HepG2 (cell line): ENCODE data around the gene TUT7. TPM values are rescaled to one million over a fixed set of nuclear protein-coding genes. Genes with fewer than 3 reads are reported as not detected.

Experiments
- ATAC-seq: fragments of 200-7000 bp; cut with Tn5 transposase; 3 replicates; pipeline ENCODE4 v1.9.1; 2020; ENCODE audit warnings: mild to moderate bottlenecking, moderate library complexity
- BruUV-seq: library from RNA; stranded (reverse); fragments of 400-500 nt; replicated peaks from 2 replicates; lab custom pipeline; 2021; lab: Mats Ljungman, UMichigan
- CTCF ChIA-PET: fragments of 300-600 bp; formaldehyde crosslinking; extraction: SDS; loops from one replicate; lab custom pipeline; 2021; ENCODE audit warnings: low total read pairs, inconsistent platforms, low intra/inter-chr PET ratio; lab: Yijun Ruan, JAX
- POLR2A ChIA-PET: fragments of 350-600 bp; sonication (Branson Sonifier 250); formaldehyde crosslinking; loops from one replicate; lab custom pipeline; 2020; ENCODE audit warnings: antibody characterized with exemption, inconsistent platforms; lab: Yijun Ruan, JAX
- DNase-seq: peaks from one replicate; pipeline ENCODE4 v3.0.0-alpha.2; 2015; ENCODE audit warnings: low spot score
- FAIRE-seq: peaks from 3 replicates; lab custom pipeline; 2011; peaks lifted over from hg19 to GRCh38; lab: Jason Lieb, UNC
- H2AFZ ChIP-seq: one replicate; pipeline ENCODE4 v1.6.1; 2011; ENCODE audit warnings: low read length, inconsistent platforms
- H3K27ac ChIP-seq: fragments of 300-600 bp; 3 replicates; pipeline ENCODE4 v1.8.0; 2011; ENCODE audit warnings: mixed run types, mild to moderate bottlenecking, mixed read lengths, low read length, inconsistent platforms; ENCODE audit not compliant: insufficient read depth; ENCODE audit errors: extremely low read length
- H3K27me3 ChIP-seq, 2 experiments: fragments of 200-600 bp in 1 of 2; 2 replicates in 1 of 2; 3 replicates in 1 of 2; pipeline versions ENCODE4 v1.6.0 to v1.8.0; 2011; ENCODE audit warnings: low read length in 2 of 2, mild to moderate bottlenecking in 2 of 2, moderate library complexity in 2 of 2, inconsistent platforms in 1 of 2; ENCODE audit not compliant: insufficient read depth in 2 of 2, control insufficient read depth in 1 of 2
- H3K36me3 ChIP-seq, 2 experiments: fragments of 200-600 bp in 1 of 2; replicated peaks in 1 of 2; 2 replicates in 1 of 2; 3 replicates in 1 of 2; pipeline versions ENCODE4 v1.5.1 to v1.8.0; 2011; ENCODE audit warnings: low read length in 2 of 2, inconsistent platforms in 1 of 2; ENCODE audit not compliant: insufficient read depth in 2 of 2, control insufficient read depth in 1 of 2
- H3K4me1 ChIP-seq: 2 replicates; pipeline ENCODE4 v1.5.1; 2012; ENCODE audit warnings: low read length, inconsistent platforms; ENCODE audit not compliant: insufficient read depth
- H3K4me2 ChIP-seq: 2 replicates; pipeline ENCODE4 v1.6.0; 2011; ENCODE audit warnings: low read depth, low read length, inconsistent platforms
- H3K4me3 ChIP-seq, 3 experiments: fragments of 200-600 bp in 1 of 3; sonication (generic), shearing (Covaris generic) in 1 of 3; replicated peaks in 1 of 3; 2 replicates each; pipeline ENCODE4 v1.5.1; 2011 to 2016; ENCODE audit warnings: low read length in 3 of 3, inconsistent platforms in 2 of 3, low read depth in 2 of 3, mild to moderate bottlenecking in 2 of 3, control low read depth in 1 of 3, mixed read lengths in 1 of 3; ENCODE audit not compliant: insufficient read depth in 1 of 3
- H3K79me2 ChIP-seq: one replicate; pipeline ENCODE4 v1.6.1; 2011; ENCODE audit warnings: low read length, inconsistent platforms; ENCODE audit not compliant: insufficient read depth
- H3K9ac ChIP-seq: 2 replicates; pipeline ENCODE4 v1.6.0; 2011; ENCODE audit warnings: mild to moderate bottlenecking, low read depth, low read length, inconsistent platforms; ENCODE audit not compliant: insufficient read depth
- H3K9me3 ChIP-seq: 2 replicates; pipeline ENCODE4 v1.5.1; 2012; ENCODE audit warnings: mild to moderate bottlenecking, low read length
- H4K20me1 ChIP-seq: 2 replicates; pipeline ENCODE4 v1.6.0; 2011; ENCODE audit warnings: inconsistent platforms, mild to moderate bottlenecking, low read length, moderate library complexity; ENCODE audit not compliant: insufficient read depth
- AGO2 ChIP-seq: fragments of 200-400 bp; formaldehyde crosslinking; optimal IDR thresholded peaks from 2 replicates; pipeline ENCODE3; 2017; ENCODE audit warnings: mild to moderate bottlenecking, low read depth, low read length, moderate library complexity
- ELF3 ChIP-seq: IDR thresholded peaks from 2 replicates; pipeline ENCODE4 v1.6.1; 2016; ENCODE audit warnings: missing genetic modification reagents, missing compliant biosample characterization
- KDM4B ChIP-seq: sonication (generic); formaldehyde crosslinking; IDR thresholded peaks from 2 replicates; pipeline ENCODE4 v1.4.0; 2020; ENCODE audit warnings: missing genetic modification reagents
- MAFK ChIP-seq, 2 experiments: IDR thresholded peaks in 1 of 2; conservative IDR thresholded peaks in 1 of 2; 2 replicates each; pipeline ENCODE4 v1.6.1; 2011; ENCODE audit warnings: improper control_type of control experiment in 2 of 2, low read length in 2 of 2
- SATB2 ChIP-seq: sonication (generic); formaldehyde crosslinking; IDR thresholded peaks from 2 replicates; pipeline ENCODE4 v1.5.0; 2020; ENCODE audit warnings: missing genetic modification reagents
- ZNF24 ChIP-seq: fragments of 450-650 bp; IDR thresholded peaks from 2 replicates; pipeline ENCODE4 v1.6.1; 2017; ENCODE audit warnings: antibody characterized with exemption, mild to moderate bottlenecking
- ZNF569 ChIP-seq: sonication (generic); formaldehyde crosslinking; IDR thresholded peaks from 2 replicates; pipeline ENCODE4 v1.5.0; 2020; ENCODE audit warnings: mild to moderate bottlenecking, missing genetic modification reagents, moderate library complexity, borderline replicate concordance
- ZNF577 ChIP-seq: sonication (generic); formaldehyde crosslinking; IDR thresholded peaks from 2 replicates; pipeline ENCODE4 v1.4.0; 2020; ENCODE audit warnings: mild to moderate bottlenecking, low read depth, missing genetic modification reagents, borderline replicate concordance
- ZNF607 ChIP-seq: sonication (generic); formaldehyde crosslinking; IDR thresholded peaks from 2 replicates; pipeline ENCODE4 v1.5.1; 2020; ENCODE audit warnings: missing genetic modification reagents, mild to moderate bottlenecking, borderline replicate concordance
- WGBS: methylation state at CpG from one replicate; pipeline ENCODE4 v1.1.6; 2017; ENCODE audit warnings: low lambda C conversion rate; 5-methylcytosine and 5-hydroxymethylcytosine counted together
- in situ Hi-C: cut with HindIII; loops from 2 replicates; pipeline ENCODE4 v1.10.0; 2017; ENCODE audit warnings: low pct_unique_long_range_greater_than_20kb; ENCODE audit not compliant: extremely low pct_ligation_motif_present
- intact Hi-C: fragments of 100-400 bp; cut with micrococcal nuclease; formaldehyde crosslinking; loops from one replicate; pipeline ENCODE4 v1.10.0; 2022; ENCODE audit not compliant: unreplicated experiment
- polyA plus RNA-seq, 8 experiments: library from polyadenylated mRNA; depleted of rRNA in 3 of 8; stranded (reverse) in 7 of 8; unstranded in 1 of 8; fragments of >200 nt; fragmentation: Illumina TruSeq in 4 of 8; extraction: Trizol in 4 of 8; gene quantifications; 2 replicates each; pipeline versions ENCODE4 v1.2.1 to v1.2.3, GENCODE V29; 2011 to 2016; ENCODE audit warnings: low read depth in 4 of 8, missing spikeins in 1 of 8, mixed read lengths in 1 of 8; ENCODE audit not compliant: insufficient read depth in 1 of 8
- total RNA-seq, 5 experiments: library from RNA; depleted of rRNA; stranded (reverse); fragments of >200 nt; fragmentation: Illumina TruSeq; extraction: Trizol; gene quantifications; 2 replicates each; pipeline ENCODE4 v1.2.3, GENCODE V29; 2016; ENCODE audit warnings: low read depth in 1 of 5
- TF ChIP-seq, protein P1 (sequence below): sonication (generic); formaldehyde crosslinking; conservative IDR thresholded peaks from 2 replicates; pipeline ENCODE4 v1.4.0; 2020; ENCODE audit warnings: missing genetic modification reagents

The TUT7 gene
- total and polyA plus RNA-seq, 2 of the 13 experiments (the other 11 are each of a cell fraction or from before 2014, with no cell fraction given) = 12.0 to 19.4 TPM

DNA sequence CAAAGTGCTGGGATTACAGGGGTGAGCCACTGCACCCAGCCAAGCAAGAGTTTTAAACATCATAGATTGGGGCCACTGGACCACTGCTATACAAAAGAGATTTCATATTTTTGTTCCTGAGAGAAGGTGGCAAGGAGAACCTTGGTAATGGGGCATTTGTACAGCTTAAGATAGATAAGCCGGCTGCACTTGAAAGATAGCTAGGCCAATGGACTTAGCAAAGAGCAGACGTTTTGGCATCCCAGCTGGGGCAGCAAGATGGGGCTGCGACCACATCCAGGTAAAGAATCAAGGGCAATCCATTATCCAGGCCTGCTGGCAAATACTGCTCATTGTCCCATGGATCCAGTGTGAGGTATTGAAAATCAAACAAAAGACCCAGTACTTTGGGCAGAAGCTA lies 67.9 kb downstream of the TUT7 start:
- no peak for ATAC-seq
- no peak for DNase-seq
- H4K20me1 ChIP-seq = no peaks in the 10 kb centered on the region; the same call in 1 of the 2 replicates
- no peak overlapping the region for H3K4me3 ChIP-seq
- BruUV-seq = no TSS peak
- CTCF ChIA-PET = no interaction called here
- H3K4me1 ChIP-seq = peaks cover 22% of the 10 kb centered on the region
- 51% methylated on average over 3 of the region's 3 CpGs for WGBS
- H3K9me3 ChIP-seq = no peaks in the 10 kb centered on the region
- POLR2A ChIA-PET = no interaction called here
- TF ChIP-seq, protein P1, sequence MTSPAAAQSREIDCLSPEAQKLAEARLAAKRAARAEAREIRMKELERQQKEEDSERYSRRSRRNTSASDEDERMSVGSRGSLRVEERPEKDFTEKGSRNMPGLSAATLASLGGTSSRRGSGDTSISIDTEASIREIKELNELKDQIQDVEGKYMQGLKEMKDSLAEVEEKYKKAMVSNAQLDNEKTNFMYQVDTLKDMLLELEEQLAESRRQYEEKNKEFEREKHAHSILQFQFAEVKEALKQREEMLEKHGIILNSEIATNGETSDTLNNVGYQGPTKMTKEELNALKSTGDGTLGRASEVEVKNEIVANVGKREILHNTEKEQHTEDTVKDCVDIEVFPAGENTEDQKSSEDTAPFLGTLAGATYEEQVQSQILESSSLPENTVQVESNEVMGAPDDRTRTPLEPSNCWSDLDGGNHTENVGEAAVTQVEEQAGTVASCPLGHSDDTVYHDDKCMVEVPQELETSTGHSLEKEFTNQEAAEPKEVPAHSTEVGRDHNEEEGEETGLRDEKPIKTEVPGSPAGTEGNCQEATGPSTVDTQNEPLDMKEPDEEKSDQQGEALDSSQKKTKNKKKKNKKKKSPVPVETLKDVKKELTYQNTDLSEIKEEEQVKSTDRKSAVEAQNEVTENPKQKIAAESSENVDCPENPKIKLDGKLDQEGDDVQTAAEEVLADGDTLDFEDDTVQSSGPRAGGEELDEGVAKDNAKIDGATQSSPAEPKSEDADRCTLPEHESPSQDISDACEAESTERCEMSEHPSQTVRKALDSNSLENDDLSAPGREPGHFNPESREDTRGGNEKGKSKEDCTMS (CRISPR knock-in tag) = no peak
- no peak for TF ChIP-seq ZNF24
- TF ChIP-seq ZNF607 (CRISPR knock-in tag) = no peak
- TF ChIP-seq ZNF577 (CRISPR knock-in tag) = no peak
- TF ChIP-seq ZNF569 = no peak
- TF ChIP-seq KDM4B (CRISPR knock-in tag) = no peak
- TF ChIP-seq AGO2 = no peak
- TF ChIP-seq SATB2 (CRISPR knock-in tag) = no peak
- no peak for TF ChIP-seq ELF3
- TF ChIP-seq MAFK (conservative IDR thresholded peaks at IDR 0.05 in 1 of 2, IDR thresholded peaks at IDR 0.05 in 1 of 2; ENCODE audit: low read length in 2 of 2) = no peak
- H3K27me3 ChIP-seq = no peaks in the 10 kb centered on the region
- in situ Hi-C loops (loop anchor here (10.0 kb wide), 1 partner anchor 341 kb away; the partner anchor contains the start of gene NAA35), intact Hi-C loops (loop anchor here (2.0 to 10.0 kb wide), 4 partner anchors 51 to 1036 kb away; partner anchors contain the start of gene TUT7)
- no peak overlapping the region for H2AFZ ChIP-seq
- no peak overlapping the region for H3K4me2 ChIP-seq
- 0 out of 5 replicates have a peak, but pooled peaks cover 0 to 2% of the 10 kb centered on the region in 2 experiments for H3K36me3 ChIP-seq
- H3K9ac ChIP-seq = no peak overlapping the region
- H3K27ac ChIP-seq = no peak overlapping the region
- FAIRE-seq = no peak
- peaks cover 5% of the 10 kb centered on the region for H3K79me2 ChIP-seq
